ES-I3 (cell line): ENCODE data around the gene SCYGR4.
"Not testable (repeated sequence)": the region's sequence is repeated elsewhere in the genome, so short reads cannot be mapped to it uniquely, and the experiment has no call there.

Source experiments
- H3K36me3 ChIP-seq: 2 replicates; pipeline ENCODE4 v1.6.1; 2013; ENCODE audit warnings: mild to moderate bottlenecking, low read length, control low read depth, moderate library complexity; ENCODE audit not compliant: insufficient read depth
- H3K4me1 ChIP-seq: 2 replicates; pipeline ENCODE4 v1.6.1; 2013; ENCODE audit warnings: mild to moderate bottlenecking, control low read depth, low read length; ENCODE audit not compliant: insufficient read depth
- H3K9ac ChIP-seq: 2 replicates; pipeline ENCODE4 v1.6.1; 2013; ENCODE audit warnings: low read depth, mild to moderate bottlenecking, low read length, moderate library complexity
- H3K9me3 ChIP-seq: 2 replicates; pipeline ENCODE4 v1.6.1; 2013; ENCODE audit warnings: mild to moderate bottlenecking, low read length, moderate library complexity; ENCODE audit not compliant: control insufficient read depth, insufficient read depth

The SCYGR4 gene

GRCh38 chr2:227666631-227667170 is 49.4 kb downstream of the SCYGR4 start, which contains the start of gene SCYGR5:
SCYGR5 (plus strand) TSS chr2:227666804; CDS start chr2:227666804, 0 bp downstream.
- not testable (repeated sequence) for H3K9ac ChIP-seq, H3K9me3 ChIP-seq, H3K36me3 ChIP-seq, H3K4me1 ChIP-seq
